ENCODE measurements around the gene HBG2.
"Not testable (repeated sequence)": the region's sequence is repeated elsewhere in the genome, so short reads cannot be mapped to it uniquely, and the experiment has no call there.

HBG2 gene

GRCh38 chr11:5281596-5281995 is 27.0 kb upstream of the HBG2 start:
- DNase-seq (ENCODE audit: low read depth), result no peak

- no peak for DNase-seq (ENCODE audit: low read depth)
These were observed 26.1 kb upstream of the HBG2 start for GRCh38 chr11:5280582-5281102.

GRCh38 chr11:5279471-5280090 is 25.0 kb upstream of the HBG2 start:
- no peak for DNase-seq (ENCODE audit: low read depth)

- no peak for DNase-seq (ENCODE audit: low read depth)
These were observed 23.3 kb upstream of the HBG2 start for GRCh38 chr11:5277807-5278382.

- DNase-seq (ENCODE audit: low read depth), result no peak
These were observed 22.1 kb upstream of the HBG2 start for GRCh38 chr11:5276697-5277096.

GRCh38 chr11:5275369-5276110 is 21.0 kb upstream of the HBG2 start:
- no peak for DNase-seq (ENCODE audit: low read depth)

GRCh38 chr11:5274395-5274794 is 19.8 kb upstream of the HBG2 start:
- no peak for DNase-seq (ENCODE audit: low read depth)

GRCh38 chr11:5272395-5273017 is 17.9 kb upstream of the HBG2 start:
- DNase-seq (ENCODE audit: low read depth), result no peak

- DNase-seq (ENCODE audit: low read depth), result no peak
These were observed 15.2 kb upstream of the HBG2 start, which contains the start of gene HBE1 for GRCh38 chr11:5269715-5270147. Gene HBE1 (minus strand): TSS chr11:5269945. CDS start chr11:5269890, 55 bp downstream.

- DNase-seq (ENCODE audit: low read depth), result no peak
These were observed 12.5 kb upstream of the HBG2 start for GRCh38 chr11:5267033-5267563.

GRCh38 chr11:5266609-5267008 is 12.0 kb upstream of the HBG2 start:
- DNase-seq (ENCODE audit: low read depth), result no peak

GRCh38 chr11:5265832-5266231 is 11.3 kb upstream of the HBG2 start:
- DNase-seq (ENCODE audit: low read depth), result no peak

GRCh38 chr11:5258543-5259262 is 4.1 kb upstream of the HBG2 start:
- no peak for DNase-seq (ENCODE audit: low read depth)

- no peak for DNase-seq (ENCODE audit: low read depth)
These were observed 2.7 kb upstream of the HBG2 start for GRCh38 chr11:5257296-5257695.

- not testable (repeated sequence) for DNase-seq (ENCODE audit: low read depth)
These were observed 558 bp downstream of the HBG2 start for GRCh38 chr11:5254023-5254422.

GRCh38 chr11:5253440-5253839 is 1.1 kb downstream of the HBG2 start:
- not testable (repeated sequence) for DNase-seq (ENCODE audit: low read depth)

GRCh38 chr11:5252919-5253265 is 1.7 kb downstream of the HBG2 start:
- DNase-seq (ENCODE audit: low read depth), result no peak

GRCh38 chr11:5252192-5252918 is 2.2 kb downstream of the HBG2 start:
- no peak for DNase-seq (ENCODE audit: low read depth)

- no peak for DNase-seq (ENCODE audit: low read depth)
These were observed 2.8 kb downstream of the HBG2 start for GRCh38 chr11:5251746-5252145.

GRCh38 chr11:5250543-5251204 is 3.9 kb downstream of the HBG2 start:
- no peak for DNase-seq (ENCODE audit: low read depth)

All from activated T-helper 9 cell treated with anti-CD3 and anti-CD28 coated beads, Interleukin-2, amount 50 U/mL, for 16 hours (primary cell).